Right renal cortex interstitium (tissue), 3 donors: ENCODE measurements around the gene PNPLA7. TPM values are rescaled to one million over a fixed set of nuclear protein-coding genes. Genes with fewer than 3 reads are reported as not detected.
"Not testable (repeated sequence)": the region's sequence is repeated elsewhere in the genome, so short reads cannot be mapped to it uniquely, and the experiment has no call there.

Experiments
- DNase-seq, 3 donors: peaks; one replicate each; pipeline ENCODE4 v3.0.0-alpha.2; 2013; ENCODE audit warnings: low read depth in 3 of 3, low spot score in 2 of 3
- polyA plus RNA-seq, 3 donors: library from polyadenylated mRNA; unstranded; fragments of 120-200 nt; gene quantifications; one replicate each; pipeline ENCODE4 v1.2.1, GENCODE V29; 2013; ENCODE audit not compliant: insufficient read length in 3 of 3

The PNPLA7 gene
- polyA plus RNA-seq, 3 donors = 0.88 to 2.3 (median 1.1) TPM

DNA sequence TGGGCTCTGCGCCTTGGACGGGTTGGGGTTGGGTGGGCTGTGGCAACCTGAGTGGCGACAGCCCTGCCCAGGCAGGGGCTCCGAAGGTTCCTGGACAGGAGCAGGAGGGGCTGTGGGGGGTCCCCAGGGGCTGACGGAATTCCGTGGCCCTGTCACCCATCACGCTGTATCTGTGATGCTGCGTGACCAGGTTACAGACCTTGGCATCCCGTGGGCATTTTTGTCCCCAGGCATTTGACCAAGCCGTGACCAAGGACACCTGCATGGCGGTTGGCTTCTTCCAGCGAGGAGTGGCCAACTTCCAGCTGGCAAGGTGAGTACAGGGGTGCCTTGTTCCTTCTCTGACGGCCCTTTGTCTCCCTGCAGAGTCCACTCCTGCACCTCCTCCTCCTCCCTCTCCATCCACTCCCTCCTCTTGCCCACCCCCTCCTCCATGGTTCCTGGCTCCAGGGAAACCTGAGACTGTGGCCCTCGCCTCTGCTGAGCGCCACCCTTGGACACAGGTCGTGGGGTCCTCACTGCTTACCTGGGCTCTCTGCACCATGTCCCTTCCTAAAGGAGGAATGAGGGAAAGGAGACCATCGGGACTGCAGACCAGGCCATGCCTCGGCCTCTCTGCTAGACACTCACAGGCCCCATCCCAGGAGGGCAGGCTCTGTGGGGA is 124.1 kb downstream of the PNPLA7 start:
- no peak for DNase-seq

DNA sequence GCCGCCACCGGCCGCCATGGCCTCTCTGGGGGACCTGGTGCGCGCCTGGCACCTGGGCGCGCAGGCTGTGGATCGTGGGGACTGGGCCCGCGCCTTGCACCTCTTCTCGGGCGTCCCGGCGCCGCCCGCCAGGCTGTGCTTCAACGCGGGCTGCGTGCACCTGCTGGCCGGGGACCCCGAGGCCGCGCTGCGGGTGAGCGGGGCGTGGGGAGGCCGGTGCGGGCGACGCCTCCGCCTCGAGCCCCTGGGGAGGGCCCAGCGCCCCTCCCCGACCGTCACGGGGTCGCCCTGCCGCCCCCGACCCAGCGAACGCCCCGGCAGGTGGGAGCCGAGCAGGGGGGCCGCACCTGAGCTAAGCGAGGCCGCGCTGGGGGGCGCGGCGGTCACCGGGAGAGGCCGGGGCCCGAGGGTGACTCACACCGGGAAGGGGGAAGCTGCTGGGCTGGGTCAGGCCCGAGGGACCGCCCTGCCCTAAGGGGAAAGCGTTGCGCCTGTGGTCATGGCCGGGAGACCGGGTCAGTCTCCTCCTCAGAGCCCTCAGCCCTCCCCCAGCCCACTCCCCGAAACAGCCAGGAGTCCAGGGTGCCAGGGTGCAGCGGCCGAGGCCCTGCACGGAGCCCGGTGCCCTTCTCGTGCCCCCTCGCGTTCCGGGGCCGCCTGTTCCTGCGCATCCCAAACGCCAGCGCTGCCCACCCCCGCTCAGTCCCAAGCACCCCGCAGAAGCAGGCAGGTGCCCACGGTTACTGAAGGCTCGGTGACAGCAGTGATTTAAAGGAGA is 126.5 kb downstream of the PNPLA7 start:
- DNase-seq = no peak

DNA sequence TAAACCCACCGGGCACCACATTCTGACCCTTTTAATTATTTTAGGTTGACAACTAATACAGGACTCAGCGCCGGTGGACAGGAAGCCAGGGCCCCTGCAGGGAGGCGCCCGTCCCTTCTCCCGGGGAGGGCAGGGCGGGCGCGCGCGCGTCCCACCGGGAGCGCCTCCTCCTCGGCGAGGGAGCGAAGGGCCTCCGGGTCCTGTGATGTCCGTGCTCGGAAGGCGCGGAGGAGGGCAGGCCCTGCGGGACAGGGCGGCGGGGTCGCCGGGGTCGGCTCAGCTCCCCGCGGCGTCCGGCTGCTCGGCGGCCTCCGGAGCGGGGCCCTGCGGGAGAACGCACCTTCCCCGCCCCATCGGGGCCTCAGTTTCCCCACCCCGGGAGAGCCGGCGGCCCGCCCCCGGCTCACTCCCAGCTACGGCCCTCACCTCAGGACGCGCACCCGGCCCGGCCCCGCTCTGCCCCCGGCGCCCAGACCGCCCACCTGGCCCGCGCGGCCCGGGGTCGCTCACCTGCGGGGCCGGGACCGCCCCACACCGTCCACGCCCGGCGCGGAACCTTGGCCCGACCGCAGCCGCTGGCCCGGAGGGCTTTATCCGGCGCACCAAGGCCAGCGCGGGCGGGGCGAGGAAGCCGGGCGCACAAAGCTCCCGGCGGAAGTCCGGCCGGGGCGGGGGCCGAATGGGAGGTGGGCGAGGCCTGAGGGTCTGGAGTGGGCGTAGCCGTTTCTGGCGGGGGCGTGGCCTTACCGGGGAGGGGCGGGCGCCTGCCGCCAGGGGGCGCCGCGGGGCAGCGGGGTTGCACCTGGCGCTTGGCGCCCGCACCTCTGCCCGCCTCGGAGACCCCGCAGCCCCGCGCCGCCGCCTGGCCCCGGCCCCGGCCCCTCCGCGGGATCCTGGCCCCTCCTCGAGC is 127.3 kb downstream of the PNPLA7 start, which contains the start of the genes EXD3 and NOXA1:
Gene EXD3, minus strand, starts transcription at position 559 of the 910 bp plus-strand sequence. CDS start 27,805 bp downstream, outside the sequence.
Gene NOXA1, plus strand, starts transcription at position 790 of the 910 bp plus-strand sequence. CDS start 137 bp downstream, outside the sequence.
- DNase-seq = peak; percentile 45 to 74 (median 73)

DNA sequence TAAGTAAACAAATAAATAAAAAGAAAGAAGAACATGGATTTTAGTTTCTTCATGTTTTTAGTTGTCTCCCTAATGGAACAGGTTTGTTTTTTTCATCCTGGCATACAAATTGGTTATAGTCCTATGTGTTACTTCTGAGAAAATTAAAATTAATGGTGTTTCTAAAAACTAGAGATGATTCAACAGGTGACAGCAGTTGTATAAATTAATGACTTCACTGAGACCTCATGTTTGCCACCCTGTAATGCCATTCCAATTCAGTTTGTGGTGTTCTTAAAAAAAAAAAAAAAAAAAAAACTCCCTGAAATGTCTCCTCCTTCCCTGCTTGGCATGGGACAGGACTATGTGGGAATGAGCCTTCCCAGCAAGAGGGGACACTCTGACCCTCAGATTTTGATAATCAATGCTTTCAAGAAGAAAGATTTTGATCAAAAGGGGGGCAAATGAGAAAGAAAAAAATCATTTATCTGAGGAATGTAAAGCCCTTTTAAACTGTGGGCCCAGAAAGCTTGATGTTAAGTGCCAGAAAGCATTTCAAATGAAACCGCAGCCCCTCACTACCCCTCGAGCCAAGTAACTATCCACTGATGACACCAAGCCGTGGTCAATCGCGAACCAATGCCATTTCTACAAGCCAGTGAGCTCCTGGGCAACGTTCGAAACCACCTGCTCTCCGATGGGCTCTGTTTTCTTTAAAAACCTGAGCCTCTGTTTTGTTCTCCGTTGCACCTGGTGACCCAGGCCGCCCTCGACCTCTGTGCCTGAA is 128.2 kb downstream of the PNPLA7 start:
- no peak for DNase-seq

DNA sequence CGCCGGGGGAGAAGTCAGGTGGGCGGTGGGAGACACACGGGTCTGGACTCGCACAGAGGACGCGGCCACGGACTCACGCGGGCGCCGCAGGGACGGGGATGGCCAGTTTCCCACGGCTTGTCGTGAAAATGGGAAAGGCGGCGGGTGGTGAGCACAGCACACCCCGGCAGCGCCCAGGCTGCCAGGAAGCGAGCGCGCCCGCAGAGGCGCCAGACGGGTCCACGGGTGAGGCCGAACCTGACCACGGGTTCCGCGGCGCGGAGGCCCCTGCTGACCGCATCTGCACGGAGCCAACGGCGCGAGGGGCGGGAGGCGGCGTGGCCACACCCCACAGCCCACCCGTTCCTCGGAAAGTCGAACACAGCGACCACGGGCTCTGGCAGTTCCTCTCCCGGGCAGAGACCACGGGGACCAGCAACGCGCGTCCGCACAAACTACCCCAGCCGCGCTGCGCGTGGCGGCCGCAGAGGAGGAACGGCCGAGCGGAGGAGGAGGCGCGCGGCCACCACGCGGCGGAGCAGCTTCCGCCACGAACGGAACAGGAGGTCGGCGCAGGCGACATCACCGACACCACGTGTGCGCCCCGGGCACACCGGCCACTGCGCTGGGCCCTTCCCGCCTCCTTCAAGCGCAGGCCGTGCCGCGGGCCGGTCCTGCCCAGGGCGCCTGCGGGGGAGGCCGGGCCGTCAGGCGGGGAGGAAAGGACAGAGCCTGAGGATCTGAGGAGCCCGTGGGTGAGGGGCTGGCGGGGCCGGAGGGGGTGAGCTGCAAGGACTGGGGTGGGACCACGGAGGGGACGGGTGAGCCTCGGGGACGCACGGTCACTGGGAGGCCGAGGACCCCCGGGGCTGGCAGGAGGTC is 132.8 kb downstream of the PNPLA7 start:
- no peak for DNase-seq

DNA sequence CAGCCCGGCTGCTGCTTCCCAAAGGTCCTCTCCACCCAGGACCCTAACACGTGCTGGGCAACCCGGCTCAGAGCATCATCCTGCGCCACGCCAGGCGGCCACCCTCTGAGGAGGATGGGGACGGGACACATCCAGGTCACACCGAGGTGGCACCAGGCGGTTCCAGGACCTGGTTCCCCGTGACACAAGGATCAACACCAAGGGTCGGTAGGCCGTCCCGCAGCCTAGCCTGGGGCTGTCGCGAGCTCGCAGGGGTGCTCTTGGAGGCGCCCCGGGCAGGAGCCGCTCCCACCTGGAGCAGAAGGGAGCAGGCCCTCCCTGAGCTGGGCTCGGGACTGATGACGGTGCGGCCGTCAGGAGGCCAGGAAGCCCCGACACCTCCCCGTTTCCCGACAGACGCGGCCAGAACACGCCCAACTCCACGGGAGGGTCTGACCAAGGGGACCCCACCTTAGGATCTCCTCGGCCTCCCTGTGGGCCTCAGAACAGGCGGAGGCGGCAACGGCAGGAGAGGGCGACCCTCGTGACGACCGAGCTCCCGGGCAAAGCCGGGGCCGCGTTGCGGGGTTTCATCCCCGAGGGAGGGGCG is 133.5 kb downstream of the PNPLA7 start:
- no peak for DNase-seq

DNA sequence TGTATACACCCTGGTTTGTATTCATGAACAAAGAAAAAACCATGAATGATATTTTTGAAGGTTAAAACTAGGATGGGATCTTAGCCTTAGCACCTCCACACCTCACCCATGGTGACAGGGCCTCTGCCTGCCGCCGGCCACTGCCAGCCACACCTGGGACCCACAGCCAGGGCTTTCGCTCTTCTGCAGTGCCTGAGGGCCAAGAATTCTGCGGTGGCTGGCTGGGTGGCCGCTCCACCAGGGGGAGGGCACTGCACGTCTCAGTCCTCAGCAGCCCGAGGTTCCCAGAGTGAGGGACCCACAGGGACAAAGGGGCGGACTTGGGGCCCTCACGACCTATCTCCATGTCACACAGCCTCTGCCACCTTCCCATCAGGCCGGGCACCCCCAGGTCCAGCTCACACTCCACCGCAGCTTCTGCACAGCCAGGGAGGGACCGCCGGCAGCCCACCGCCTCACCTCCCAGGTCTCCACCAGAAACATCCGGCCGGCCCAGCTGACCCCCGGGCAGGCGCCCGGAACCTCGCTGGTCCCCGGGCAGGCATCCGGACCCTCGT is 134.1 kb downstream of the PNPLA7 start:
- DNase-seq = no peak

DNA sequence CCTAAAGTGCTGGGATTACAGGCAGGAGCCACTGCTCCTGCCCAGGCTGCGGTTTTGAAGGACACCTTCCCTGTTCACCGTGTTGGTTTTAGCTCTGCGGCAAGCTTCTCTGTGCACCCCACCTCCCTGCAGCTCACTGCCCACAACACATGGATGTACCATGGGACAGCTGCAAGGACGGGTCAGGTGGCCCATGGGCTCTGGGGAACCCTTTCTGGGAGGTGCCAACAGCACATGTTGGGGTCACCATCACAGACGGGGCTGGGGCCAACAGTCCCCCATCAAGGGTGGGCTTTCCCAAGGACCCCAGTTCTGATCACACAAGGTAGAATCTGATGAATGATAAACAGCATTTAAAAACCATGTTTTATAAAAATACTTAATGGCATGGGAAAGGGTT is 134.8 kb downstream of the PNPLA7 start:
- no peak for DNase-seq

DNA sequence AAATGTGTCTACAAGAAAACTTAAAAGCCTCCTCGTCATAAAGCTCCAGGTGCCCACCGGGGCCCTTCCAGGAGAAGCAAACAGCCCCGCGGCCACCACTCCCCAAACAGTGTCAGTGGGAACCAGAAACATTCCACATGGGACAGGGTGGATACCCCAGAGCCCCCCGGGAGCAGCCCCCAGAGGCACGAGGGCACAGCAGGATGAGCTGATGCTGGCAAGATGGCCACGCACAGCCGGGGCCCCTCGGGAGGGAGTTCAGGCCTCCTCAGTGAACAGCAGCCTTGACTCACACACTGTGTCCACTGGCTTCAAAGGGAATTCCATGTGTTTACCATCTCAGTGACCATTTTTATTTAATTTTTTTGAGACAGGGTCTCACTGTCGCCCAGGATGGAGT is 137.8 kb downstream of the PNPLA7 start:
- DNase-seq = no peak

DNA sequence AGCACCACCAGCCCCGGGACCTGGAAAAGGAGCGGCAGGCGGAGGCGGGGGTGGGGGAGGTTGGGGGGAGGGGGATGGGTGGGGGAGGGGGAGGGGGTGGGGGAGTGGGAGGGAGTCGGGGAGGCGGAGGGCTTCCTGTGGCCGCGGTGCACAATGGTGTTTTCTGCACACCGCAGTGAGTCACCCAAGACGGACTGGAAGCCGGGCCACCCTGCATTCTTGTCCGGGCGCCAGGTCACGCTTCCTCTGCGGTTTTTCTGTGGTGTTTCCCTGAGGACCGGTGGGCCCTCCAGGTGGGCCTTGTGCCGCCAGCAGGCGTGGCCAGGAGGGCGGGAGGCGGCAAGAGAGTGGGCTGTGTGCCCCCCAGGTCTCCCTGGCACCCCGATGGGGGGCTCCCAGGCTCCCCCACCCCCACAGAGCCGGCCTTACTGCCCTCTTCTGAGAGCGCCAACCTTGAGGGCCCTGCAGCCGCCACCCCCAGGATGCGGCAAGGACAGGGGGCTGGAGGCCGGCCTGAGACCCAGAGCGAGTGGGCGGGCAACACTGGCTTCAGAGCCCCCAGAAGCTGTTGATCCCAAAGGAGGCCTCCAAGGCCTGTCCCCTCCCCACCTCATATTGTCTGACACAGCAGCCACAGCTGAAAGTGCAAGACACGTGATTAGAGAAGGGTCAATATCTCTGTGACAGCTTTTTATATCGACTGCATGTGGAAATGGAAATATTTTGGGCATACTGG is 138.4 kb downstream of the PNPLA7 start:
- DNase-seq = no peak

DNA sequence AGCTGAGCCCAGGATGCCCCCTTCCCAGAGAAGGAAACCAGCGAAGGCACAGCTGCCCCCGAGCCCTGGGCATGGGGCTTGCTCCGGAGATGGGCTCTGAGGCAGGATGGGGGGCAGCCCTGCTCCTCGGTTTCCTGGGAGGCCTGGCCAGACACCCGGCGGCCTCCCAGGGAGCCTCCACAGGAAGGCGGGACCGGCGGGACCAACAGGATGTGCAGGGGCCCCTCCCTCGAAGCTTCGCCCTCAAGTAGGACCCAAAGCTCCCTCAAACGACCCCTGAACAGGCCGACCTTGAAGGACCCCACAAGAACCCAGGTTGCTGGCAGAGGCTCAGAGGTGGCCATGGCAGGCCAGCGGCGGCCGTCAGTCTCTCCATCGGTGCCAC is 138.9 kb downstream of the PNPLA7 start:
- DNase-seq = no peak

DNA sequence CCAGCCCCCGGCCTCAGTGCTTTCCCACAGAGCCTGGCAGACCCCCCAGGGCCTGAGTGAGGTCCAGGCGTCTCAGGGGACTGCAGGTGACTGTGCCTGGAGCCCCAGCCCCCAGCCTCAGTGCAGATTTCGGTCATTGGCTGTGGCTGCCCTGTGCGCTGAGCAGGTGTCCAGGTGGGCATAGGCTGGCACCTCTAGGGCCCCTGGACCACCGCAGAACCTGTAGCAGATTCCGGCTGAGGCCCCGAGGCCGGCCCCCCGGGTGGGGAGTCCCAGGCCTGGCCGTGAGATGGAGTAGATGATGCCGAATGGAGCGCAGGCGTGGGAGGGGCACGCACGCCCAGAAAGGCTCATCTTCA is 139.3 kb downstream of the PNPLA7 start:
- no peak for DNase-seq

DNA sequence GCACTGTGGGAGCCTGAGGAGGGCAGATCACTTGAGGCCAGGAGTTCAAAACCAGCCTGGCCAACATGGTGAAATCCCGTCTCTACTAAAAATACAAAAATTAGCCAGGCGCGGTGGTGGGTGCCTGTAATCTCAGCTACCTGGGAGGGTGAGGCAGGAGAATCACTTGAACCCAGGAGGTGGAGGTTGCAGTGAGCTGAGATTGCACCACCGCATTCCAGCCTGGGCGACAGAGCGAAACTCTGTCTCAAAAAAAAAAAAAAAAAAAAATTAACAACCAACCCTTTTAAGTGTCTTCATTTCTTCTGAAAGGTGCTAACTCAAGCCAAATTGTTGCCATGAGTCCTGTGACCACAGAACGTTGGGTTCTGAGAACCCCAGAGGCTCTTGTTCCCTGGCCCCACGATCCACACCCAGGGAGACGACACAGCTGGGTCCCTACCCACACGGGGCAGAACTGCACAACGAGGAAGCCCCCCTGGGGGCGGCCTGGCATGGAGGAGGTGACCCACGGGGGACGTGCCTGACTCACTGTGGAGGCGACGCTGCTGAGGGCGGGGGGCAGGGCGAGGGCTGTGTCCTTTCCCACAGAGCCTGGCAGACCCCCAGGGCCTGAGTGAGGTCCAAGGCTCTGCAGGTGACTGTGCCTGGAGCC is 139.8 kb downstream of the PNPLA7 start:
- DNase-seq = not testable (repeated sequence)
